ENCODE results near the gene RPS25.
"Not testable (repeated sequence)": the region's sequence is repeated elsewhere in the genome, so short reads cannot be mapped to it uniquely, and the experiment has no call there.

The RPS25 gene

GRCh38 chr11:119052163-119052814 is 34.1 kb upstream of the RPS25 start:
- Histone ChIP-seq H3K27ac (ENCODE audit: low read length) (no peak overlapping the region), H3K36me3 (ENCODE audit: insufficient read depth, low read depth, low read length) (peaks cover 86% of the 10 kb centered on the region), H3K4me3 (ENCODE audit: low read length) (no peak overlapping the region), H3K9ac (ENCODE audit: low read depth, low read length) (no peak overlapping the region), H3K27me3 (ENCODE audit: insufficient read depth, low read length) (no peaks in the 10 kb centered on the region), H3K4me1 (ENCODE audit: insufficient read depth, low read length) (peaks cover 4% of the 10 kb centered on the region; the same call in 1 of the 2 replicates), H3K9me3 (ENCODE audit: insufficient read depth, low read depth, low read length) (no peaks in the 10 kb centered on the region)

- Histone ChIP-seq H3K9me3 (ENCODE audit: insufficient read depth, low read depth, low read length) (no peaks in the 10 kb centered on the region), H3K4me1 (ENCODE audit: insufficient read depth, low read length) (peaks cover 4% of the 10 kb centered on the region; the same call in 1 of the 2 replicates), H3K27ac (ENCODE audit: low read length) (no peak overlapping the region), H3K4me3 (ENCODE audit: low read length) (no peak overlapping the region), H3K27me3 (ENCODE audit: insufficient read depth, low read length) (no peaks in the 10 kb centered on the region), H3K36me3 (ENCODE audit: insufficient read depth, low read depth, low read length) (peaks cover 93% of the 10 kb centered on the region), H3K9ac (ENCODE audit: low read depth, low read length) (no peak overlapping the region)
Measured at GRCh38 chr11:119051440-119052162, 33.5 kb upstream of the RPS25 start.

- Histone ChIP-seq H3K36me3 (ENCODE audit: insufficient read depth, low read depth, low read length) (peaks cover 98% of the 10 kb centered on the region), H3K27me3 (ENCODE audit: insufficient read depth, low read length) (no peaks in the 10 kb centered on the region), H3K9me3 (ENCODE audit: insufficient read depth, low read depth, low read length) (no peaks in the 10 kb centered on the region), H3K9ac (ENCODE audit: low read depth, low read length) (no peak overlapping the region), H3K4me3 (ENCODE audit: low read length) (no peak overlapping the region), H3K4me1 (ENCODE audit: insufficient read depth, low read length) (no peaks in the 10 kb centered on the region), H3K27ac (ENCODE audit: low read length) (no peak overlapping the region)
Measured at GRCh38 chr11:119049081-119049480, 30.9 kb upstream of the RPS25 start.

- Histone ChIP-seq H3K36me3 (ENCODE audit: insufficient read depth, low read depth, low read length) (peaks cover 93% of the 10 kb centered on the region), H3K4me1 (ENCODE audit: insufficient read depth, low read length) (no peaks in the 10 kb centered on the region), H3K27me3 (ENCODE audit: insufficient read depth, low read length) (no peaks in the 10 kb centered on the region), H3K9me3 (ENCODE audit: insufficient read depth, low read depth, low read length) (no peaks in the 10 kb centered on the region), H3K9ac (ENCODE audit: low read depth, low read length) (no peak overlapping the region), H3K4me3 (ENCODE audit: low read length) (no peak overlapping the region), H3K27ac (ENCODE audit: low read length) (no peak overlapping the region)
Measured at GRCh38 chr11:119048644-119049043, 30.5 kb upstream of the RPS25 start.

GRCh38 chr11:119047205-119047604 is 29.1 kb upstream of the RPS25 start:
- no peaks in the 10 kb centered on the region for H3K27me3 ChIP-seq (ENCODE audit: insufficient read depth, low read length)
- H3K36me3 ChIP-seq (ENCODE audit: insufficient read depth, low read depth, low read length), result peaks cover 79% of the 10 kb centered on the region
- H3K27ac ChIP-seq (ENCODE audit: low read length), result no peak overlapping the region
- H3K4me3 ChIP-seq (ENCODE audit: low read length), result no peak overlapping the region
- no peaks in the 10 kb centered on the region for H3K4me1 ChIP-seq (ENCODE audit: insufficient read depth, low read length)
- H3K9ac ChIP-seq (ENCODE audit: low read depth, low read length), result no peak overlapping the region
- no peaks in the 10 kb centered on the region for H3K9me3 ChIP-seq (ENCODE audit: insufficient read depth, low read depth, low read length)

DNA sequence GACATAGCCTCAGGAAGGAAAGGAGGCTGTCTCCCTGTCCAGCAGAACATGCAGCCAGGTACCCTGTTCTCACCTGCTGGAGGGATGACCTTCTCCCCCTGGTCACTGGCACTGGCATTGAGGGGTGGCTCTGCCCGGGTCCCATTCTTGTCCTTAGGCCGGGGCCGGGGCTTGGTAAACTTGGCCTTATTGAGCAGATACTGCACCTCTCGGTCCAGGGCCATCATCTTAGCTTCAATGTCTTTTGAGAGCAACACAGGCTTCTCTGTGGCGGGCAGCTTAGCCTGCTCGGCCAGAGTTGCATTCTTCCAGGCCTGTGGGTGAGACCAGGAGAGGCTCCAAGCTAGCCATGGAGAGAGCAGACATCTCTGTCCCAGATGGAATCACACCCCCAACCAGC is 28.3 kb upstream of the RPS25 start:
- H3K4me1 ChIP-seq (ENCODE audit: insufficient read depth, low read length), result no peaks in the 10 kb centered on the region
- H3K4me3 ChIP-seq (ENCODE audit: low read length), result no peak overlapping the region
- no peaks in the 10 kb centered on the region for H3K9me3 ChIP-seq (ENCODE audit: insufficient read depth, low read depth, low read length)
- no peak overlapping the region for H3K27ac ChIP-seq (ENCODE audit: low read length)
- H3K36me3 ChIP-seq (ENCODE audit: insufficient read depth, low read depth, low read length), result peaks cover 72% of the 10 kb centered on the region
- H3K27me3 ChIP-seq (ENCODE audit: insufficient read depth, low read length), result no peaks in the 10 kb centered on the region
- H3K9ac ChIP-seq (ENCODE audit: low read depth, low read length), result no peak overlapping the region

GRCh38 chr11:119044708-119045107 is 26.6 kb upstream of the RPS25 start:
- no peaks in the 10 kb centered on the region for H3K4me1 ChIP-seq (ENCODE audit: insufficient read depth, low read length)
- H3K4me3 ChIP-seq (ENCODE audit: low read length), result no peak overlapping the region
- H3K27ac ChIP-seq (ENCODE audit: low read length), result no peak overlapping the region
- H3K9ac ChIP-seq (ENCODE audit: low read depth, low read length), result no peak overlapping the region
- no peaks in the 10 kb centered on the region for H3K9me3 ChIP-seq (ENCODE audit: insufficient read depth, low read depth, low read length)
- peaks cover 54% of the 10 kb centered on the region for H3K36me3 ChIP-seq (ENCODE audit: insufficient read depth, low read depth, low read length)
- no peaks in the 10 kb centered on the region for H3K27me3 ChIP-seq (ENCODE audit: insufficient read depth, low read length)

DNA sequence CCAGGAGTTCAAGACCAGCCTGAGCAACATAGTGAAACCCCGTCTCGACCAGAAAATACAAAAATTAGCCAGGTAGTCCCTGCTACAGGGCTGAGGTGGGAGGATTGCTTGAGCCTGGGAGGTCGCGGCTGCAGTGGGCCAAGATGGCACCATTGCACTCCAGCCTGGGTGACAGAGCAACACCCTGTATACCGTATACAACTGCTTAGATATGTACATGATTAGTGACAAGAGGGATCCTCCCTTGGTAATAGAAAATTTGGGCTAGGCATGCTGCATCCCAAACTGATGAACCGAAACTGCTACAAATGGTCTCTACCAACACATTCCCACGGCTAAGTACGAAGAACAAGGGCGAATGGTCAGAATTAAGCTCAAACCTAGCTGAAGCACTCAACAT is 24.8 kb upstream of the RPS25 start:
- no peaks in the 10 kb centered on the region; the same call in 1 of the 2 replicates for H3K4me1 ChIP-seq (ENCODE audit: insufficient read depth, low read length)
- no peak overlapping the region for H3K27ac ChIP-seq (ENCODE audit: low read length)
- no peaks in the 10 kb centered on the region for H3K9me3 ChIP-seq (ENCODE audit: insufficient read depth, low read depth, low read length)
- H3K4me3 ChIP-seq (ENCODE audit: low read length), result no peak overlapping the region
- H3K9ac ChIP-seq (ENCODE audit: low read depth, low read length), result no peak overlapping the region
- no peaks in the 10 kb centered on the region for H3K27me3 ChIP-seq (ENCODE audit: insufficient read depth, low read length)
- peaks cover 36% of the 10 kb centered on the region for H3K36me3 ChIP-seq (ENCODE audit: insufficient read depth, low read depth, low read length)

DNA sequence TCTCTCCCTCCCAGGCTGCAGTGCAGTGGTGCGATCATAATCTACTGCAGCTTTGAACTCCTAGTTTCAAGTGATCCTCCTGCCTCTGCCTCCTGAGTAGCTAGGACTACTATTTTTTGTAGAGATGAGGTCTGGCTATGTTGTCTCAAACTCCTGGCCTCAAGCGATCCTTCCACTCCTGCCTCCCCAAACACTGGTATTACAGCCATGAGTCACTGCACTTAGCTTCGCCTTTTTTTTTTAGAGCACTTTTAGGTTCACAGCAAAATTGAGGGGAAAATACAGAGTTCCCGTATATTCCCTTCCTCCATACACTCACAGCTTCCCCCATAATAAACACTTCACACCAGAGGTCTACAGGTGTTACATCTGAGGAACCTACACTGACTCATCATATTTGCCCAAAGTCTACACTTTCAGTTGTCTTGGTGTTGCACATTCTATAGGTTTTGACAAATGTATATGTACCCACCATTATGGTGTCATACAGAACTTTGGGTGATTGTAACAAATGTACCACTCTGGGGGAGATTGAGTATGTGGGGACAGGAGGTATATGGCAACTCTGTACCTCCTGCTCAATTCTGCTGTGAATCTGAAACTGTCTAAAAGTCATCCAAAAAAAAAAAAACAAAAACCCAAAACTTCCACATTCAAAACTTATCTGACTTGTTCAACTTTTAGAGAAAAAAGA is 23.8 kb upstream of the RPS25 start:
- H3K36me3 ChIP-seq (ENCODE audit: insufficient read depth, low read depth, low read length), result peaks cover 27% of the 10 kb centered on the region
- H3K4me3 ChIP-seq (ENCODE audit: low read length), result no peak overlapping the region
- no peak overlapping the region for H3K9ac ChIP-seq (ENCODE audit: low read depth, low read length)
- H3K27me3 ChIP-seq (ENCODE audit: insufficient read depth, low read length), result no peaks in the 10 kb centered on the region
- H3K9me3 ChIP-seq (ENCODE audit: insufficient read depth, low read depth, low read length), result no peaks in the 10 kb centered on the region
- no peak overlapping the region for H3K27ac ChIP-seq (ENCODE audit: low read length)
- no peaks in the 10 kb centered on the region; the same call in 1 of the 2 replicates for H3K4me1 ChIP-seq (ENCODE audit: insufficient read depth, low read length)

- H3K27me3 ChIP-seq (ENCODE audit: insufficient read depth, low read length); H3K36me3 ChIP-seq (ENCODE audit: insufficient read depth, low read depth, low read length); H3K4me1 ChIP-seq (ENCODE audit: insufficient read depth, low read length); H3K27ac ChIP-seq (ENCODE audit: low read length); H3K9me3 ChIP-seq (ENCODE audit: insufficient read depth, low read depth, low read length); H3K9ac ChIP-seq (ENCODE audit: low read depth, low read length); H3K4me3 ChIP-seq (ENCODE audit: low read length): not testable (repeated sequence)
Measured at GRCh38 chr11:119039471-119039870, 21.3 kb upstream of the RPS25 start.

GRCh38 chr11:119038884-119039283 is 20.7 kb upstream of the RPS25 start:
- Histone ChIP-seq H3K36me3 (ENCODE audit: insufficient read depth, low read depth, low read length) (no peaks in the 10 kb centered on the region), H3K27ac (ENCODE audit: low read length) (no peak overlapping the region)

GRCh38 chr11:119034813-119035212 is 16.7 kb upstream of the RPS25 start:
- no peak overlapping the region for H3K27ac ChIP-seq (ENCODE audit: low read length)
- no peaks in the 10 kb centered on the region for H3K27me3 ChIP-seq (ENCODE audit: insufficient read depth, low read length)
- H3K9me3 ChIP-seq (ENCODE audit: insufficient read depth, low read depth, low read length), result no peaks in the 10 kb centered on the region
- no peak overlapping the region for H3K9ac ChIP-seq (ENCODE audit: low read depth, low read length)
- H3K4me1 ChIP-seq (ENCODE audit: insufficient read depth, low read length), result peaks cover under 1% of the 10 kb centered on the region
- H3K36me3 ChIP-seq (ENCODE audit: insufficient read depth, low read depth, low read length), result no peaks in the 10 kb centered on the region
- H3K4me3 ChIP-seq (ENCODE audit: low read length), result no peak overlapping the region

More at GRCh38 chr11:119038884-119039283, 20.7 kb upstream of the RPS25 start:
- H3K9me3 ChIP-seq (ENCODE audit: insufficient read depth, low read depth, low read length), result no peaks in the 10 kb centered on the region
- H3K4me3 ChIP-seq (ENCODE audit: low read length), result no peak overlapping the region
- no peaks in the 10 kb centered on the region; the same call in 1 of the 2 replicates for H3K4me1 ChIP-seq (ENCODE audit: insufficient read depth, low read length)
- no peaks in the 10 kb centered on the region for H3K27me3 ChIP-seq (ENCODE audit: insufficient read depth, low read length)
- no peak overlapping the region for H3K9ac ChIP-seq (ENCODE audit: low read depth, low read length)

Measured in iPS-20b (cell line).